GM19438 (cell line): ENCODE data around the gene TMEM179.

Experiments used
- ATAC-seq: cut with Tn5 transposase; IDR thresholded peaks from one replicate; pipeline ENCODE4 v1.9.1; 2021; ENCODE audit warnings: low read depth; ENCODE audit not compliant: unreplicated experiment

Gene TMEM179

DNA sequence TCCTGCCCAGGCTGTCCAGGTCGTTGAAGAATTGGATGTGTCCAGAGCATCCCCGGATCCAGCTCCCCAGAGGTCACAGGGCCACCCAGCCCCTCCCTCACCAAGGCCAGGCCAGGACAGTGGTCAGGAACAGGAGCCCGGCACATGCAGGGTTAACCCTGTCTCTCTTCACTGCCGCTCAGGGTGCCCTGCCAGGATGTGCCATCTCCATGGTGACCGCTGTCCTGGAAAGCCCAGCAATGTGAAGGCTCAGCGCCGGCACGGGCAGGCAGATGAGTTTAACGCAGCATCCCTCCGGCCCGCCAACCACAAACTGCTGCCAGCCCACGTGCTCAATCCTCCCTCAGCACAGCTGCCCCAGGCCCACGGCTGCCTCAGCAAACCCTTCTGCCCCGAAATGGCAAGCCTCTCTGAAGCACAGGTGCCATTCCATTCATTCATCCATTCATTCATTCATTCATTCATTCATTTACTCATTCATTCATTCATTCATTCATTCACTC, 4.4 kb downstream of the TMEM179 start:
- ATAC-seq, result no peak

DNA sequence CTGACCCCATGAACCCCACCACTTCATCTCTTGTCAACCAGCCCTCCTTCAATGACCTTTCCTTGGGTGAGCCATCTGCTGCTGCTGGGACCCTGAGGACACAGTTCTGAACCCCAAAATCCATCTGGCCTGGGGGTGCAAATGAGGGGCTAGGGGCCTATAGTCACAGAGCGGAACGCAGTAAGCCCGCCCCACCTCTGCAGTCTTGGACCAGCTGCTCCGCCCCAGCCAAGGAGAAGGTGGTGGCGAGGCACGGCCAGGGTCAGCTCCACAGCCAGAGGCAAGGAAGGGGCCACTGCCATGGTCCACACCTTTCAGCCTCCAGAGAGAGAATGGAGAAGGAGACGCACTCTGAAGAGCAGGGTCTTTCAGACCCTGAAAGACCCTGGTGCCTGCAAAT, 5.1 kb downstream of the TMEM179 start:
- ATAC-seq, result no peak

DNA sequence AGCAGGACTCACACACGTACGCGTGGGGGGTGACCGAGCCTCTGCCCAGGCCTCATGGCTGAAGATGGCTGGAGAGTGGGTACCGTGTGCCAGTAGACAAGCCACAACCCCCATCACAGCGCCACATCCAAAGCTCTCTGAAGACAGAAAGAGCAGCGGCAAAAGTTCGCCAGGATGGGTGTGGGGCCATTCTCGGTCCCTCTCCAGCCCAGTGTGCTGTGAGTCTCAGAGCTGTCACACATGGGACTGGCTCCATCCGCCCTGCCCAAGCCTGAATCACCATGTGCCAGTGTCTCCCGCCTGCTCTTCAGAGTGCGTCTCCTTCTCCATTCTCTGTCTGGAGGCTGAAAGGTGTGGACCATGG, 5.7 kb downstream of the TMEM179 start:
- ATAC-seq, result no peak

DNA sequence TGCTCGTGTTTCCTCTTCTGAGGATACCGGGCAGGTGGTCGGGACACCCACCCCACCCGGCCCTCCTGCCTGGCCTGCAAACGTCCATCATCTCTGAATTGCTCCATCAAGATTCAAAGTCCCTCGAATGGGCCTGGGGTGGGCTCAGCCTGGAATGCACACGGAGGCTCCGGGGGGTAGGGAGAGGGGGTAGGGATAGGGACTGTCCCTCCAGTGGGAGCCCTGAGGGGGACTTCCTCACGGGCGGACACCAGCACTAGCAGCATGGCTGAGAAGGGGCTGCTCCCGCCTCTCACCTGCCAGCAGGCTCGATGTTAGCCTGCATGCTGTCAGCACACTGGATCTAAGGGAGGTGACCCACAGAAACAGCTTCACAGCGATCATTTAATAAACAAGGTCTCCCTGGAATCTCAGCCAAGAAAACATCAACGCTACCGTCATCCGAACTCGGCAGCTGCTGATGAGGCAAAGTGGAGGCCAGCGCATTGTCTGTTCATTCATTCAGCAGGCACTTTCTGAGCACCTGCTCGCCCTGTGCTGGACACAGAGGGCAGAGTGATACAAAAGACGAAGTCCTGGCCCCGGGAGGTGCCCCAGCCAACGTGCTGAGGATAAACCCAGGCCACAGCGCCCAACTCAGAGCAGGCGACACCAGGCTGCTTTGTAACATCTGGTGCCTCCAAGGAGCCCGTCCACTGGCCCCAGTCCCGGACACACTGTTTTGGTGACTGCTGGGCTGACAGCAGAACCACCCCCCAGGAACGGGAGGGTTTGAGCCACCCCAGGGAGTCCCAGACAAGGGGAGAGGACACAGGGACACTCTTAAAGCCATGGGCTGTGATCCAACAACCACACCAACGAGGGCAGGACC, 6.3 kb downstream of the TMEM179 start:
- ATAC-seq, result no peak

DNA sequence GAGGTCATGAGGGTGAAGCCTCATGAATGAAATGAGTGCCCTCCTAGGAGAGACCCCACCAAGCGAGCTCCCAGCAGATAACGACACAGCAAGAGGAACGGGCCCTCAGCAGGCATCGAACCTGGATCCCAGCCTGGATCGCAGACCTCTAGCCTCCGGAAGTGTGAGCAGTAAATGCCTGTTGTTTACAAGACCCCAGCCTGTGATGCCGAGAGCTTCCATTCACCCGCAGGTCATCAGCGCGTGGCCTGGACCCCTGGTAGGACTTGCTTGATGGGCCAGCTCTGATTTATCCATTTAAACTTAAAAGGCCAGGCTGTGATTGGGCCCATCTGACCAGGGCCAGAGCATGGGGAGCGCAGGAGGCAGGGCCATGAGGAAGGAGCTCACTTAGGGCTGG, 7.0 kb downstream of the TMEM179 start:
- no peak for ATAC-seq

DNA sequence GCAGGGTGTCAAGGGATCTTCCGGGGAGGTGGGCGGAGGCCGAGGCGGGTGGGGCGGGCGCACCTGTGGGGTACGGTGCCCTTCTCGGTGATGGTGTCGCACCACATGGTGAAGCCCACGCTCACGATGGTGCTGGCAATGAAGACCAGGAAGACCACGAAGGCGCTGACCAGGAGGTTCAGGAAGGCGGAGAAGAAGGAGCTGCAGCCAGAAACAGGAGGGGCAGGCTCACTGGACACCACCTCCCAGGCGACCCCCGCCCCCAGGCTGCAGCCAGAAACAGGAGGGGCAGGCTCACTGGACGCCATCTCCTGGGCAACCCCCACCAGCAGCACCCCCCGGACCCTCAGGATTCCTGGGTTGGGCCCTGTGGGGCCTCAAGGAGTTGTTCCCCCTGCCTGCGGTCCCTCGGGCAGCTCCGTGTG, 7.6 kb downstream of the TMEM179 start:
- ATAC-seq, result no peak

DNA sequence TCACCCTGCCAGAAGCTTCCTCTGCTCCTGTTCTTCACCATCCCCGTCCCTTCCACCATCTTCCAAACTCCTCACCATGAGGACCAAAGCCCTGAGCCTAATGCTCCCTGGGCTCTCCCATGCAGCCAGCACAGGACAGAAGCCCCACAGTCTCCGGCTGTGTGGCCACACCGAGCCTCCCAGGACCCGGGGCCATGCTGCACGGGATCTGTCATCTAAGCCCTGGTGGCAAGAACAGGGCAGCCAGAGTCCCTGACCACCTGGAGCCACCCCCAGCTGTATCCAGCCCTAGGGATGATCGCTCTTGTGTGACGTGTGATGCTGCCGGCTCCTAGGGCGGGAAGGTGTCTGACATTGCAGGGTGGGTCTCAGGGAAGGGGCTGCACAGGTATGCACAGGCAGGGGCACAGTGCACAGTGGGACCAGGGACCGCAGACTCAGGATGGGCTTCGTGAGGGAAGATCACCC, 8.1 kb downstream of the TMEM179 start:
- ATAC-seq, result no peak

DNA sequence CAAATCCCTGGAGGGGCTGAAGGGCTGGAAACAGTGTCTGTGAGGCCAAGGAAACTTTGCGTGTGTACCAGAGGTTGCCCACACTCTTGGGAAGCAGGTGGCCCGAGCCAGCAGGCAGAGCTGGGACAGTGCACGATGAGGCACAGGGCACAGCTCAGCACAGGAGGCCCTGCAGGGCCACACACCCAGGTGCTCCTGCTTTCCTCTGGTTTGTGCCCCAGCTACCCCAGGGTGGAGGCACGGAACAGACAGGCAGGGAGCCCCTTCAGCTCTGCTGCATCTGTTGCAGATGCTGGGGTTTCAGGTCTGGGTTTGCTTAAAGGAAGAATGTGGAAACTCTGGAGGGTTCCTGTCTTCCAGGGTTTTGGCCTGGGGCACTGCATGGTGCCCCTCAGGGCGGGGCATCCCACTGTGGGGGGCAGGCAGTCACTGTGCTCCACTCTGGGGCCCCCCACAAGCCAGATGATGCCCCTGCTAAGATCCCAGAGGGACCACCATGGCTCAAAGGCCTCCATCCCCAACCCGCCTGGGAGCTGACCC, 8.6 kb downstream of the TMEM179 start:
- ATAC-seq, result no peak

DNA sequence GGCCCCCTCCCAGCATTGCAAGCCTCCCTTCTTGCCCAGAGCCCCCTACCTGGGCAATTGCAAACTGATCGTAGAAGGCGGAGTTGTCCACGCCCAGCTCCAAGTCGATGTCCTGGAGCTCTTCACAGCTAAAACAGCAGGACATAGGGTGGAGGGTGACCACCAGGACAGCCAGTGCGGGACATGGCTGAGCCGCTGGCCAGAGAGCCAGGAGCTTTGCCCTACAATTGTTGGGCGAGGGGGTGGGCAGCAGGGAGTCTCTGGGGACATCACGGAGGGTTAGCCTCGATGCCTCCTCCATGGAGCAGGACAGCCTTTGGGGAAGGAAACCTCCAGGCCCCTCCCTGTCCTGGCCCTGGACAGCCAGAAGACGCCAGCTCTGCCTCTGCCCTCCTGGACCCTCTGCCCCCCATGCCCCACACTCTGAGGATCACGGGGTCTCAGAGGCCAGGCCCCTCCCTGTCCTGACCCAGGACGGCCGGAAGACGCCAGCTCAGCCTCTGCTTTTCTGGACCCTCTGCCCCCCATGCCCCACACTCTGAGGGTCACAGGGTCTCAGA, 9.4 kb downstream of the TMEM179 start:
- no peak for ATAC-seq

DNA sequence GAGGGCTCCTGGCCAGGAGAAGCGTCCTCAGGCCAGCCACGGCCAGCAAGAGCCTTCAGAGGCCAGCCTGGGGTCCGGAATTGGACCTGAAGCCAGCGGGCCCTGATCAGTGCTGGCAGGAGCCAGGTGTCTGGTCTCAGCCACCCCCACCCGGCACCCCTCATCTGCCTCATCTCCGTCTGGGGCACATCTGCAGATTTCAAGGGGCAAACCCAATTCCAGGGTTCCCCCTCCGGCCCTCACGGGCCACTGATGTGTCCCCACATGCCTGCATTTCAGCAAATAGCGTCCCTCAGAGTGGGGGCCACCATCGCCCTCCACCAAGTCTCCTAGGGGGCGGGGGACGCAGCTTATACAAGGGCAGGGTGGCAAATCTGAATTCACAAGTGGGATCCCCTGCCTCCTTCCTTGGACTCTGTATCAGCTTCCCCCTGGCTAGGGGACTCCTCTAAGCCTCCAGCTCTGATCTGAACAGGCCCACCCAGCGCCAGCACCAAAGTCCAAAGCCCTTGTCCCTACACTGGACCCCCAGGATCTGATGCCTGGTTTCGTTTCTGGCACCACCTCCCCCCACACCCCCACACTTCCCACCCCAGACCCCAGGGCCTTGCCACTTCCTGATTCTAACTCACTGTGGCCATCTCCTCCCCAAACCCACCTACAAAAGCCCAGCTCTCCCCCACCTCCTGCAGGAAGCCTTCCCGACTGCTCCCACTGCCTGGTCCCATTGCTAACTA, 10.1 kb downstream of the TMEM179 start:
- ATAC-seq, result no peak

DNA sequence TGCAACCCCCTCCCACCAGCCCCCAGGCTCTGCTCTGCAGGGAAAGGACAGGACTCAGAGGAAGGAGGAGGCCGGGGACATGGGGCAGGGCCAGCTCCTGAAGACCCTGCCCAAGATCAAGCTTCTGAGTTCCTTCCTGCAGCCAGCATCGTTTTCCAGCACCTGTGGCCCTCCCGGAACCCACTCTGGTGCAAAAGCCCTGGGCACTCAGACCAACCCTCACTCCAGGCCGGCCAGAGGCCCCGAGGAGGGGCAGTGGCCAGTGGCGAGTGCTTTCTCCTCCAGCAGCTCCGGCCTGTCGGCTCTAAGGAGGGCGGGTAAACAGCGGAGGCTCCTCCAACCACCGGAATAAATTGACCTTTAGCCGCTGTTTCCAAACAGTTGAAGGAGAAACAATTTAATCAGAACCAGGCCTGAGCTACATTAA, 10.8 kb downstream of the TMEM179 start:
- no peak for ATAC-seq

DNA sequence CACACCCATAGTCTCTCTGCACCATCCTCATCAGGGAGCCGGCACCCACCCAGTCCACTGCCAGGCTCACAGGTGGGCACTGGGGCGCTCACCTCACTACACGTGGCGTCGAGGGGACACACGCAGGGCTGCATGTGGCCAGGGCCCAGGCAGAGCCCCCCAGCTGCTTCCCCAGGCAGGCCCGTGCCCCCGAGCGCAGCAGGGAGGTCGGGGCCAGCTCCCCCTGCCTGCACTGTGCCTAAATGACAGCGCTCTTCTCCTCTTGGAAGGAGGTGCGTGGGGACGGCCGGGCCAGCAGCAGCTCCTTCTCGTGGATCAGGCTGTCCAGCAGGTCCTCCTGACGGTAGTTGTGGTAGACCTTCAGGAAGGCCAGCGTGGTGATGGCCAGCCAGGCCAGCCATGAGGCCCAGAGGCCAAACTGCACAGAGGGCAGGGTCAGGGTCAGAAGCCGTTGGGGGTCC, 11.3 kb downstream of the TMEM179 start:
- ATAC-seq, result no peak

DNA sequence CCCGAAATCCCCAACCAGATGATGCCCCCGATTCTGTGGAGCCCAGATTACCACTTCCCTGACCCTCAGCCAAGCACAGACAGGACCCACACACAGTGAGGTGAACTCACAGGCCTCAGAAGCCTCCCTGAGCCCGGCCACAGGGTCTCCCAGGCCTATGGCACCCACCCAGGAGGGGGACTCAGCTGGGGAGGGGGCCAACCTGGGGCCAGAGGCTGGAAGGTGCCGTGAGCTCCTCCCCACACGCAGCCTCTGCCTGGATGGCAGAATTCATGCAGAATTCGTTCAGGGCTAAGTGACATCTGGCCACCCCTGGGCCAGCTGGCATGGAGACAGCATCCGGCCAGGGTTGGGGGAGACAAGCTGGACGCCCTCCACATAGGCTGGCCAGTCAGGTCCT, 11.8 kb downstream of the TMEM179 start:
- ATAC-seq, result no peak

DNA sequence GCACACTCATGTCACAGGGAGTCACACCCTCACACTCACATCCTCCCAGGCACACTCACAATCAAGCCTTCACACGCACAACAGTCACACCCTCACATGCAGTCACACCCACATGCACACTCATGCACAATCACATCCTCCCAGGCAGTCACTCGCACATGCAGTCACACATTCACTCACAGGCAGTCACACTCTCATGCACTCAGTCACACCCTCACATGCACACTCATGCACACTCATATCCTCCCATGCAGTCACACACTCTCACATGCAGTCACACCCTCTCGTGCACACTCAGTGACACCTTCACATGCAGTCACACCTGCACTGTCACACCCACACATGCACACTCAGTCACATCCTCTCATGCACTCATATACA, 12.3 kb downstream of the TMEM179 start:
- no peak for ATAC-seq

DNA sequence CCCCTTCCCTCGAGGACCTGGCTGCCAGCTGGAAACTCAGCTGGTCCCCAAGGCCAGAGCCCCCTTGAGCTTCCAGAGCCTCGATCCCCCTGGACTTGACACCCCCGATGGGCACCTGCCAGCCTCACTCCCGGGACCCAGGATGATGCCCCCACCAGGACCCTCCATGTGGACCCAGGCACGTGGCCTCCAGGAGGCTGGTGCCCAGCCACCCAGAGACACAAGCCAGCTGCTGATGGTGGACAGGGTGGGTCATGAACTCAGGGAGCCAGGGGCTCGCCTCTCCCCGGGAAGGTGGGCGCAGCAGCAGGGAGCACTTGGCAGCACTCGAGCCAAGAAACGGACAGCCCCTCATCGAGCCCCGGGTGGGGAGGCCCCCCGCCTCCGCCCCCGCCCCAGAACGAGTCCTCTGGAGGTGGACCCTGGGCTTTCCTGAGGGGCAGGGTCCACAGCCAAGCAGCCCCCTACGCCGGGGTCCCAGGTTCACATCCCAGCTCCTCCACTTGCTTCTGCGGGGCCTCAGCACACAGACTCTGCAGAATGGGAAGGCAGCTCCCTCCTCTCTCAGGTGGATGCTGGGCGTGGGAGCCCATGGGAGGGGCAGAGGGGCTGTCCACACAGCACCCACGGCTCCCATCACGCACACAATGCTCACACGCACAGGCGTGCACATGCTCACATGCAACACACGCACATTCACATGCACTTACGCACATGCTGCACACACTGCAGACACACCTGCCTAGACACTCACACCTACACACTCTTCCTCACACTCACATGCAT, 12.9 kb downstream of the TMEM179 start:
- no peak for ATAC-seq

DNA sequence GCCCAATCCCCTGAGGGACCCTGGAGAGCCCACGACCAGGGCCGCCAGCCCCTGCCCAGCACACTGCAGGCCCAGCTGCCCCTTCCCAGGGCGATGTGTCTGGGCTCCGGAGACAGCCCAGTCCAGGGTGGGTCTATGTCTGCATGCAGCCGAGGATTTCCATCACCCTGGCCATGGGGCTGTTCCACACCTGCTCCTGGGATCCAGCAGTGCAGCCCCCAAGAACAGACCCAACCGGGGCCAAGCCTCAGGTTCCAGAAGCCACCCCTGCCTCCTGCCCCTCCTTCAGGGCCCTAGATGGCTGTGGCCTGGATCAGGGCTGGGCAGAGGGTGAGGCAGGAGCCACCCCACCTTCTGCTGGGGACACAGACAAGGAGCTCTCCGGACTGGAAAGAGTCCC, 13.5 kb downstream of the TMEM179 start:
- no peak for ATAC-seq

DNA sequence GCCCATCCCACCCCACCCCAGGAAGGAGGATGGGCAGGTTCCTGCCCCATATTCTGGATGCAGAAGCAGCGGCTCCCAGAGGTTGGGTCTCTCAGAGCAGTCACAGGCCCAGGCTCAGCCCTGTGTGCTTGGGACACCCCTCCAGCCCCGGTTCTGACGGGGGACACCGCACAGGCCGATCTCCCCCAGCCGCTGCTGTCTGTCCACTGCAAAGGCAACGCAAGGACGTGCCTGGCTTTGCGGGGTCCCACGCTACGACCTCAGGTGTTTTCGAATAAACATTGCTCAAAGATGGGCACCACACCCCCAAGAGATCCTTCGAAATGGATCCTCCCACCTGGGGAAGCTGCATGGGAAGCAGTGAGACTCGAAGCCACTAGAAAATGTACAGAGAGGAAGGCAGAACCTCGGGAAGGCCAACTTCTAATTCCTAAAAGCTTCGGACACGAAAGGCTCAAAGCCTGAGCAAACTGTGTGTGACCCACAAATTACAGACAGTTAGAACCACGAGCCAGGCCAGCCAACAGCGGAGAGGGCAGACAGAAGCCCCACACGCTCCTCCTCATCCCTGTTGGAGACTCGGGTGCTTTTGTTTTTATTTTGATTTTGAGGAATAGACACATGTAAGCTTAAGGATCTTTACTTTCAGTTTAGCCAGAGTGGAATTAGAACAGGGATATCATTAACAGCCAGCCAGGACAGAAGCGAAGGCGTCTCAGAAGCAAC, 14.2 kb downstream of the TMEM179 start:
- no peak for ATAC-seq

DNA sequence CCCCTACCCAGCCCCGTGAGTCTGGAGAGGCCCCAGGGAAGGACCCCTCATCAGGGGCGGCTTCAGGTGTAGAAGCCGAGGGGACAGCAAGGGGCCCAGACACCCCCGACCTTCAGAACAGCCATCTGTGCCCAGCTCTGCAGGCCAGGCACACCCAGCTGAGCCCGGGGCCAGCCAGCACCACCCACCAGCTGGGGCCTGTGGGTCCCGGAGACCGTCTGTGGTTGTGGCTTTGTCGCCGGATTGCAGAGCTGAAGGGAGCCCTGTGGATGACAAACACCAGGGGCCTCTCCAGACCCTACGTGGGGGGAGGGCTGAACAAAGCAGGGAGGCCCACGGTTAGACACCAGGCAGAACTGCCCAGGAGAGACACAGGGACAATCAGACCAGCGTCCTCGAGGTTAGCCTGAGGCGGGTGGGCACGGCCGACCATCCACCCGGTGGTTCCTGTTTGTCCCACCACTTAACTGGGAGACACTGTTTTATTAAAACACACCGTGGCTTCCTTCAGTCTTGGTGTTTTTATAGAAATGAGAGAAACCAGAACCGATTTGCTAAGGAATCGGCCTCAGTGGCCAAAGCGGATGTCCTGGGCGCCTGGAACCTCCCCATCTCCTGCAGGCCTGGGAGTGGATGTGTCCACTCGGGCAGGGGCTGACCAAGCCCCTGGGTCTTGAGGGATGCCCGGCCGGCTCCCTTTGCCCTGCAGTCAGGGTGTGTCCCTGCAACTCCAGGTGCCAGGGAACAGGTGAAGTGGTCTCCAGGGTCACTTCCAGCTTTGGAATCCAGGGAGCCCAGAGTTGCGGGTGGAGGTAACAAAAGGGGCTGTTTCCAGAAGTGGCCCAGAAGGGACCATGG, 15.0 kb downstream of the TMEM179 start:
- no peak for ATAC-seq
